OCI-LY3 (cell line): ENCODE results near the gene NUP188.

Source experiments
- H2AFZ ChIP-seq: fragments of 200-600, 300-600 bp; shearing (Covaris generic); 2 replicates; pipeline ENCODE4 v1.6.0; 2014; ENCODE audit warnings: antibody characterized with exemption, low read depth, low read length
- H3K27ac ChIP-seq: fragments of 200-600, 300-600 bp; sonication (generic); 2 replicates; pipeline ENCODE4 v1.5.1; 2014; ENCODE audit warnings: mild to moderate bottlenecking, low read length, moderate library complexity, mixed read lengths
- H3K27me3 ChIP-seq: fragments of 200-600, 300-600 bp; sonication (generic); 2 replicates; pipeline ENCODE4 v1.6.1; 2014; ENCODE audit warnings: low read depth, low read length, mixed read lengths
- H3K36me3 ChIP-seq: fragments of 200-600, 300-600 bp; sonication (generic); replicated peaks from 2 replicates; pipeline ENCODE3; 2014; ENCODE audit warnings: low read depth, low read length, mixed read lengths
- H3K4me1 ChIP-seq: fragments of 300-600, 200-600 bp; sonication (generic); 2 replicates; pipeline ENCODE4 v1.6.1; 2014; ENCODE audit warnings: low read length, mixed read lengths
- H3K4me2 ChIP-seq: fragments of 200-600, 300-600 bp; sonication (generic); 2 replicates; pipeline ENCODE4 v1.6.1; 2014; ENCODE audit warnings: low read length, mixed read lengths
- H3K4me3 ChIP-seq: fragments of 300-600, 200-600 bp; sonication (generic); 2 replicates; pipeline ENCODE4 v1.5.1; 2014; ENCODE audit warnings: antibody characterized with exemption, mild to moderate bottlenecking, low read length, moderate library complexity
- H3K79me2 ChIP-seq: fragments of 300-600, 200-600 bp; shearing (Covaris generic); 2 replicates; pipeline ENCODE4 v1.6.1; 2014; ENCODE audit warnings: mild to moderate bottlenecking, low read length, mixed read lengths
- H3K9ac ChIP-seq: fragments of 300-600, 200-600 bp; shearing (Covaris generic); 2 replicates; pipeline ENCODE4 v1.6.0; 2014; ENCODE audit warnings: mild to moderate bottlenecking, low read length, moderate library complexity
- H3K9me3 ChIP-seq: fragments of 200-600, 300-600 bp; shearing (Covaris generic); 2 replicates; pipeline ENCODE4 v1.6.1; 2014; ENCODE audit warnings: low read length, mixed read lengths; ENCODE audit not compliant: insufficient read depth
- H4K20me1 ChIP-seq: fragments of 200-600, 300-600 bp; sonication (generic); 2 replicates; pipeline ENCODE4 v1.6.1; 2016; ENCODE audit warnings: low read length, mixed read lengths; ENCODE audit not compliant: insufficient read depth
- EZH2phosphoT487 ChIP-seq: fragments of 200-600 bp; shearing (Covaris generic); IDR thresholded peaks from 2 replicates; pipeline ENCODE4 v1.6.1; 2018; ENCODE audit warnings: antibody characterized with exemption, mixed run types, low read depth
- TF ChIP-seq, protein P1 (sequence below): fragments of 200-600, 300-600 bp; sonication (generic); IDR thresholded peaks from 2 replicates; pipeline ENCODE4 v1.5.1; 2014; ENCODE audit warnings: antibody characterized with exemption, low read length, low read depth

The NUP188 gene

DNA sequence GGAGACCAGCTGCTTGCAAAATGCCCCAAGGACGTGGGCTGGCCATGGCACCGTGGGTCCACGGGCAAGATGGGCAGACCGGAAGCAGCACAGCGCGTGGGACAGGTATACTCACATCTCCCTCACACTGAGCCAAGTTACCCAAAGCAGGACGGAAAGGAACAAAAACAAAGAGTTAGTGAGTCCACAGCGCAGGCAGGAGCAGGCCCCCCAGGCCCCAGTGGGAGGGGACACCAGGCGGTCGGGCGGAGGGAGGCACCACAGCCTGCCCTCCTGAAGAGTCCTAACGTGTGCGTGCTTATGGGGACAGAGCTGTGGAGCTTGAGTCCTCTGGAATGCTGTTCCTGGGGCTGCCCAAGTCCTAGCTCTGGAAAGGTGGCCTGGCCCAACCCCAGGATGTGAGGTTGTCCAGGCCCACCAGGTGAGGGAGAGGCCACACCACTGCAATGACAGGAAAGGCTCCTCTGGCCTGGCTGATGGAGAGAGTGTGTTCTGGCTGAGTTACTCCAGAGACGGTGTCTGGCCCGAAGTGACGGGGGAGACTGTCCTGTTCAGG, 65.5 kb downstream of the NUP188 start:
- TF ChIP-seq, protein P1, sequence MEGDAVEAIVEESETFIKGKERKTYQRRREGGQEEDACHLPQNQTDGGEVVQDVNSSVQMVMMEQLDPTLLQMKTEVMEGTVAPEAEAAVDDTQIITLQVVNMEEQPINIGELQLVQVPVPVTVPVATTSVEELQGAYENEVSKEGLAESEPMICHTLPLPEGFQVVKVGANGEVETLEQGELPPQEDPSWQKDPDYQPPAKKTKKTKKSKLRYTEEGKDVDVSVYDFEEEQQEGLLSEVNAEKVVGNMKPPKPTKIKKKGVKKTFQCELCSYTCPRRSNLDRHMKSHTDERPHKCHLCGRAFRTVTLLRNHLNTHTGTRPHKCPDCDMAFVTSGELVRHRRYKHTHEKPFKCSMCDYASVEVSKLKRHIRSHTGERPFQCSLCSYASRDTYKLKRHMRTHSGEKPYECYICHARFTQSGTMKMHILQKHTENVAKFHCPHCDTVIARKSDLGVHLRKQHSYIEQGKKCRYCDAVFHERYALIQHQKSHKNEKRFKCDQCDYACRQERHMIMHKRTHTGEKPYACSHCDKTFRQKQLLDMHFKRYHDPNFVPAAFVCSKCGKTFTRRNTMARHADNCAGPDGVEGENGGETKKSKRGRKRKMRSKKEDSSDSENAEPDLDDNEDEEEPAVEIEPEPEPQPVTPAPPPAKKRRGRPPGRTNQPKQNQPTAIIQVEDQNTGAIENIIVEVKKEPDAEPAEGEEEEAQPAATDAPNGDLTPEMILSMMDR = no peak
- no peak for TF ChIP-seq EZH2phosphoT487
- Histone ChIP-seq H3K36me3 (peaks cover 6% of the 10 kb centered on the region), H3K79me2 (no peaks in the 10 kb centered on the region), H3K9me3 (no peaks in the 10 kb centered on the region), H4K20me1 (no peaks in the 10 kb centered on the region), H3K4me1 (no peaks in the 10 kb centered on the region), H3K27me3 (no peaks in the 10 kb centered on the region), H3K9ac (no peak overlapping the region), H3K27ac (no peak overlapping the region), H3K4me2 (no peak overlapping the region), H3K4me3 (no peak overlapping the region), H2AFZ (no peak overlapping the region)

DNA sequence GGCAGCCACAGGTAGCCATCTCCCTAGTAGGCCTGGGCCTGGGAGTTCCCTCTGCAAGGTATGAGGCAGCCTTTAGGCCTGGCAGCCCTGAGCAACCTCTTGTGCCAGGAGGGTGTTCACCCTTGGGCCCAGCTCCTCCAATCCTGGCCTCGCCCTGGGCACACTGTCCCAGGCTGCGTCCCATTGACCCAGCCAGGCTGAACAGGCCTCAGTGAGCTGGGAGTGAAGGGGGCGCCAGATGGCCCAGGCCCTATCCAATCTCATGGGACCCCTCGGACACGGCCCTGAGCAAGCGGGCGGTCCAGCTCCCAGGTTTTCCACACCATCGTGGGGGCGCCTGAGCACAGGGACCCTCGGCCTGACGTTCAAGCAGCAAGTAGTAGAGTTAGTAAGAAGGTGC, 66.2 kb downstream of the NUP188 start:
- H3K9ac ChIP-seq = no peak overlapping the region
- no peaks in the 10 kb centered on the region for H4K20me1 ChIP-seq
- no peaks in the 10 kb centered on the region for H3K9me3 ChIP-seq
- no peaks in the 10 kb centered on the region for H3K4me1 ChIP-seq
- TF ChIP-seq, protein P1 = no peak
- TF ChIP-seq EZH2phosphoT487 = no peak
- H3K36me3 ChIP-seq = peaks cover 6% of the 10 kb centered on the region
- no peak overlapping the region for H3K4me2 ChIP-seq
- no peaks in the 10 kb centered on the region for H3K27me3 ChIP-seq
- H2AFZ ChIP-seq = no peak overlapping the region
- no peak overlapping the region for H3K27ac ChIP-seq
- H3K79me2 ChIP-seq = no peaks in the 10 kb centered on the region
- H3K4me3 ChIP-seq = no peak overlapping the region

GRCh38 chr9:129014124-129014523, 66.6 kb downstream of the NUP188 start:
- Histone ChIP-seq H3K79me2 (no peaks in the 10 kb centered on the region), H3K27me3 (no peaks in the 10 kb centered on the region), H3K4me1 (no peaks in the 10 kb centered on the region), H3K27ac (no peak overlapping the region), H4K20me1 (no peaks in the 10 kb centered on the region), H3K4me3 (no peak overlapping the region), H3K9ac (no peak overlapping the region), H3K36me3 (peaks cover 6% of the 10 kb centered on the region), H3K4me2 (no peak overlapping the region), H3K9me3 (no peaks in the 10 kb centered on the region), H2AFZ (no peak overlapping the region)
- TF ChIP-seq EZH2phosphoT487 = no peak
- TF ChIP-seq, protein P1 = no peak

- Histone ChIP-seq H4K20me1 (no peaks in the 10 kb centered on the region), H3K79me2 (no peaks in the 10 kb centered on the region), H3K36me3 (peaks cover 6% of the 10 kb centered on the region), H3K27ac (no peak overlapping the region), H3K27me3 (no peaks in the 10 kb centered on the region), H2AFZ (no peak overlapping the region), H3K4me2 (no peak overlapping the region), H3K9ac (no peak overlapping the region), H3K9me3 (no peaks in the 10 kb centered on the region), H3K4me1 (no peaks in the 10 kb centered on the region), H3K4me3 (no peak overlapping the region)
- TF ChIP-seq, protein P1 = no peak
- TF ChIP-seq EZH2phosphoT487 = no peak
Observed at GRCh38 chr9:129014608-129015007, 67.1 kb downstream of the NUP188 start.
